K562 (cell line): ENCODE data around the gene SUV39H2. TPM values are rescaled to one million over a fixed set of nuclear protein-coding genes. Genes with fewer than 3 reads are reported as not detected.

Experiments used
- CHD1 ChIP-seq: fragments of 200-600 bp; sonication (generic); IDR thresholded peaks from one replicate; pipeline ENCODE4 v1.6.1; 2012; ENCODE audit warnings: mild to moderate bottlenecking, moderate library complexity, low read length, inconsistent platforms
- E2F5 ChIP-seq: sonication (generic); formaldehyde crosslinking; IDR thresholded peaks from 2 replicates; pipeline ENCODE4 v1.8.0; 2022; ENCODE audit warnings: mild to moderate bottlenecking, missing genetic modification reagents
- ELF2 ChIP-seq: fragments of 250-450 bp; sonication (Bioruptor Pico); IDR thresholded peaks from 2 replicates; pipeline ENCODE4 v1.5.0; 2021; ENCODE audit warnings: mild to moderate bottlenecking
- GABPB1 ChIP-seq: sonication (generic); formaldehyde crosslinking; IDR thresholded peaks from 2 replicates; pipeline ENCODE4 v1.8.0; 2022; ENCODE audit warnings: mild to moderate bottlenecking, missing genetic modification reagents
- KLF10 ChIP-seq: fragments of 250-450 bp; sonication (Bioruptor Pico); IDR thresholded peaks from 2 replicates; pipeline ENCODE4 v1.6.1; 2021; ENCODE audit warnings: matching md5 sums
- POLR2H ChIP-seq: IDR thresholded peaks from 2 replicates; pipeline ENCODE4 v1.6.1; 2016; ENCODE audit warnings: missing genetic modification characterization, low read depth, mild to moderate bottlenecking, control low read depth, missing compliant biosample characterization, moderate library complexity
- RAD51 ChIP-seq: fragments of 450-650 bp; IDR thresholded peaks from 2 replicates; pipeline ENCODE4 v1.7.1; 2016; ENCODE audit warnings: low read depth, mild to moderate bottlenecking, borderline replicate concordance
- RB1 ChIP-seq: fragments of 450-650 bp; IDR thresholded peaks from 2 replicates; pipeline ENCODE4 v1.6.1; 2017; ENCODE audit warnings: low read depth, mild to moderate bottlenecking
- SMAD1 ChIP-seq: fragments of 150-350 bp; IDR thresholded peaks from 2 replicates; pipeline ENCODE4 v1.6.1; 2014; ENCODE audit warnings: low read length, low read depth; ENCODE audit not compliant: partially characterized antibody
- SMARCA5 ChIP-seq: fragments of 450-650 bp; IDR thresholded peaks from 2 replicates; pipeline ENCODE4 v1.6.1; 2016
- TBL1XR1 ChIP-seq, 2 experiments: IDR thresholded peaks; 2 replicates each; pipeline ENCODE4 v1.6.1; 2012; ENCODE audit warnings: improper control_type of control experiment in 2 of 2, low read length in 2 of 2, mild to moderate bottlenecking in 1 of 2
- TFAP4 ChIP-seq: sonication (generic); formaldehyde crosslinking; IDR thresholded peaks from 2 replicates; pipeline ENCODE4 v1.8.0; 2022; ENCODE audit warnings: missing genetic modification reagents, mild to moderate bottlenecking, moderate library complexity, borderline replicate concordance
- WHSC1 ChIP-seq: IDR thresholded peaks from one replicate; pipeline ENCODE4 v1.6.1; 2012; ENCODE audit warnings: low read length, control low read depth, inconsistent platforms
- ZNF436 ChIP-seq: fragments of 250-450, 450-650 bp; sonication (Bioruptor Pico); formaldehyde crosslinking; IDR thresholded peaks from 2 replicates; pipeline ENCODE4 v1.7.0; 2020; ENCODE audit warnings: mild to moderate bottlenecking
- ZNF592 ChIP-seq: fragments of 450-650 bp; IDR thresholded peaks from 2 replicates; pipeline ENCODE4 v1.6.1; 2017; ENCODE audit warnings: antibody characterized with exemption, mild to moderate bottlenecking
- polyA plus RNA-seq, 8 experiments: library from polyadenylated mRNA; depleted of rRNA in 4 of 8; stranded (reverse) in 5 of 8; unstranded in 3 of 8; fragments of >200 nt; fragmentation: Nextera tagmentation in 2 of 8; fragmentation: Illumina TruSeq in 1 of 8; extraction: Ambion mirVana in 2 of 8; extraction: Trizol in 1 of 8; gene quantifications; 2 replicates each; pipeline versions ENCODE4 v1.2.1 to v1.2.3, GENCODE V29; 2011 to 2014; ENCODE audit warnings: inconsistent platforms in 1 of 8, missing spikeins in 1 of 8
- total RNA-seq, 7 experiments: library from RNA; depleted of rRNA in 6 of 7; stranded (reverse); fragments of >200 nt in 6 of 7; fragmentation: Illumina TruSeq in 2 of 7; extraction: Trizol in 2 of 7; gene quantifications; 2 replicates each; pipeline versions ENCODE4 v1.2.1 to v1.2.3, GENCODE V29; 2011 to 2021; ENCODE audit warnings: low replicate concordance in 1 of 7
- TF ChIP-seq, protein P1 (sequence below): fragments of 250-450 bp; sonication (Bioruptor Pico); IDR thresholded peaks from 2 replicates; pipeline ENCODE4 v1.8.0; 2021; ENCODE audit warnings: borderline replicate concordance, mild to moderate bottlenecking, moderate library complexity; ENCODE audit not compliant: poor library complexity, severe bottlenecking
- TF ChIP-seq, protein P2 (sequence below): sonication (generic); formaldehyde crosslinking; IDR thresholded peaks from 2 replicates; pipeline ENCODE4 v1.8.1; 2023; ENCODE audit warnings: mild to moderate bottlenecking, missing genetic modification reagents

The SUV39H2 gene
- total and polyA plus RNA-seq, 9 of the 15 experiments (the other 6 are each of a cell fraction or from before 2014, with no cell fraction given) = 24.1 to 54.3 (median 41.3) TPM

DNA sequence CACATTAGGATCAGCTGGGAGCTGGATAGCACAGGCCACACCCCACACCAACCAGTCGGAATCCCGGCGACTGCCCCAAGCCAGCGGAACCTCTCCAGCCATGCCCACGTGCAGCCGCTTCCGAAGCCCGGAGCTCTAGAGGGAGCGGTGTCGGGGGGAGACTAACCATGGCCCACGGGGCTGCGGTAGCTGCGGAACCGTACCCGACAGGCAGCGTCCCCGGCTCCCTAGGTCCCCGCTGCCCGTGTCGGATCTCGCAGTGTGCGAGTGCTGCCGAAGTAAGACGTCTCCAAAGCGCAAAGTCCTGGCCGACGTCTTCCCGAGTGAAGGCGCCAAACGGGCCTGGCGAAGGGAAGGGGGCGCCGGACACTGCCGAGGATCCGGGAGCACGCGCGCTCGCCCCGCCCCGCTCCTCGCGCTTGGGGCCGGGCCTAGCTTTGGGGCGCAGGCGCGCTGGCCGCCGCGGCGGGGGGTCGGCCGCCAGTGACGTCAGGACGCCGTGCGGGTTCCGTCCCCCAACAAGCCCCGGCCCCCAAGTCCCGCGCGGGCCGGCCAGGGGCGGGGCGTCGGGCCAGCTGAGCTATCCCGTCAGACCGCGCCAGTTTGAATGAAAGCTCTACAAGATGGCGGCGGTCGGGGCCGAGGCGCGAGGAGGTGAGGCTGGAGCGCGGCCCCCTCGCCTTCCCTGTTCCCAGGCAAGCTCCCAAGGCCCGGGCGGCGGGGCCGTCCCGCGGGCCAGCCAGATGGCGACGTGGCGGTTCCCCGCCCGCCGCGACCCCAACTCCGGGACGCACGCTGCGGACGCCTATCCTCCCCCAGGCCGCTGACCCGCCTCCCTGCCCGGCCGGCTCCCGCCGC lies at the start of gene SUV39H2 (continued):
- no peak for TF ChIP-seq ZNF436 (CRISPR knock-in tag)
- TF ChIP-seq KLF10 = no peak
- TF ChIP-seq TFAP4 (CRISPR knock-in tag) = peak; percentile 95
- TF ChIP-seq ZNF592 = 0 out of 2 replicates have a peak, but pooled peaks have one; percentile 49
- TF ChIP-seq SMARCA5 = peak; percentile 34; the same call in 1 of the 2 replicates
- no peak for TF ChIP-seq SMAD1
- TF ChIP-seq GABPB1 (CRISPR knock-in tag) = peak; percentile 76
- peak; percentile 53 for TF ChIP-seq POLR2H
- peak; percentile 35; the same call in 1 of the 2 replicates for TF ChIP-seq RAD51
- TF ChIP-seq, protein P1, sequence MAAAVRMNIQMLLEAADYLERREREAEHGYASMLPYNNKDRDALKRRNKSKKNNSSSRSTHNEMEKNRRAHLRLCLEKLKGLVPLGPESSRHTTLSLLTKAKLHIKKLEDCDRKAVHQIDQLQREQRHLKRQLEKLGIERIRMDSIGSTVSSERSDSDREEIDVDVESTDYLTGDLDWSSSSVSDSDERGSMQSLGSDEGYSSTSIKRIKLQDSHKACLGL = peak; percentile 4
- TF ChIP-seq TBL1XR1 (IDR thresholded peaks at IDR 0.05; ENCODE audit: low read length in 2 of 2) = no peak
- peak; percentile 56; the same call in 1 of the 2 replicates for TF ChIP-seq ELF2
- TF ChIP-seq CHD1 = peak; percentile 20
- TF ChIP-seq, protein P2, sequence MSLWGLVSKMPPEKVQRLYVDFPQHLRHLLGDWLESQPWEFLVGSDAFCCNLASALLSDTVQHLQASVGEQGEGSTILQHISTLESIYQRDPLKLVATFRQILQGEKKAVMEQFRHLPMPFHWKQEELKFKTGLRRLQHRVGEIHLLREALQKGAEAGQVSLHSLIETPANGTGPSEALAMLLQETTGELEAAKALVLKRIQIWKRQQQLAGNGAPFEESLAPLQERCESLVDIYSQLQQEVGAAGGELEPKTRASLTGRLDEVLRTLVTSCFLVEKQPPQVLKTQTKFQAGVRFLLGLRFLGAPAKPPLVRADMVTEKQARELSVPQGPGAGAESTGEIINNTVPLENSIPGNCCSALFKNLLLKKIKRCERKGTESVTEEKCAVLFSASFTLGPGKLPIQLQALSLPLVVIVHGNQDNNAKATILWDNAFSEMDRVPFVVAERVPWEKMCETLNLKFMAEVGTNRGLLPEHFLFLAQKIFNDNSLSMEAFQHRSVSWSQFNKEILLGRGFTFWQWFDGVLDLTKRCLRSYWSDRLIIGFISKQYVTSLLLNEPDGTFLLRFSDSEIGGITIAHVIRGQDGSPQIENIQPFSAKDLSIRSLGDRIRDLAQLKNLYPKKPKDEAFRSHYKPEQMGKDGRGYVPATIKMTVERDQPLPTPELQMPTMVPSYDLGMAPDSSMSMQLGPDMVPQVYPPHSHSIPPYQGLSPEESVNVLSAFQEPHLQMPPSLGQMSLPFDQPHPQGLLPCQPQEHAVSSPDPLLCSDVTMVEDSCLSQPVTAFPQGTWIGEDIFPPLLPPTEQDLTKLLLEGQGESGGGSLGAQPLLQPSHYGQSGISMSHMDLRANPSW (CRISPR knock-in tag) = peak; percentile 59; the same call in 1 of the 2 replicates
- no peak for TF ChIP-seq WHSC1
- peak; percentile 91 for TF ChIP-seq RB1
- 0 out of 2 replicates have a peak, but pooled peaks have one; percentile 48 for TF ChIP-seq E2F5 (CRISPR knock-in tag)
